ENCODE data around the gene NSDHL. TPM values are rescaled to one million over a fixed set of nuclear protein-coding genes. Genes with fewer than 3 reads are reported as not detected.

Gene NSDHL
- total and polyA plus RNA-seq, 2 experiments from 2014 or later = 11.2 to 25.2 TPM

DNA sequence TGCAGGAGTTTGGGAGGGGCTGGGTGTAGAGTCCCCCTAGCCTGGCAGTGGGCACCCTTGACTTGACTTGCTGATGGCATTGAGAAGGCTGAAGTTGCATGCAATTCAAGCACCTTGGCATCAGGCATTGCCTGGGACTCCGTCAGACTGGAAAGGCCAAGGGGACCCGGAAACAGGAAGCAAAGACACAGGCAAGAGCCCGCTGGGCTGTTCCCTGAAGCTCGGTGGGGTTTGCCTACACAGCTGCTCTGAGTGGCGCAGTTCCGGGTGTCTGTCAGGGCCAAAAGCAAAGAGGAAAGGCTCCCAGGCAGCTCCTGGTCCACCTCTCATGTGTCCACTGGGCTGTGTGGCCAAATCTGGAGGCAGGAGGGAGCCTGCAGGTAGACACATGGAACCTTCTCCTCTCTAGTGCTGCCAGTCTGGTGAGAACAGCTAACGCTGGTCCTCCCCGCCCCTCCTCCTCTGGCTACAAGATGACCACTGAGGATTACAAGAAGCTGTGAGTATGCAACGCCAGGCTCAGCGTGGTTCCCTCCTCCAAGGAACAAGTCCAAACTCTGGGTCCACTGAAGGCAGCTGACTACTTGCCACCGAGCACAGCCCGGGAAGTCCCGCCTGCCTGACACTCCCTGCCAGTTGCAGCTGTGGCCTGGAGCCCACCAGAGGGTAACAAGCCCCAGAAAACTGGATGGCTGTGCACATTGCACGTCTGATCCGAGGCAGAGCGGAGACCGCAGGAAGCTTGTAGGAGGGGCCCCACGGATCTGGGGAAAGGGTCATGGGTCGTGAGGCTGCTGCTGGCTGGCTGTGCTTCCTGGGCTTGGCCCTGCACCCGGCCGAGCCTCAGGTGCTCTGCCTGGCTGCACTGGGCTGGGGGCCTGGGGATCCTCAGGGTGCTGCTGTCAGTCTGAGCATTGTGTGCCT is 87.1 kb downstream of the NSDHL start:
- no peak overlapping the region for H3K27ac ChIP-seq
- no peaks in the 10 kb centered on the region for H3K79me2 ChIP-seq (ENCODE audit: insufficient read depth)
- no peaks in the 10 kb centered on the region for H3F3A ChIP-seq (ENCODE audit: insufficient read depth)
- no peaks in the 10 kb centered on the region for H4K20me1 ChIP-seq (ENCODE audit: insufficient read depth)
- no peak for DNase-seq
- H3K36me3 ChIP-seq (ENCODE audit: low read depth) = no peaks in the 10 kb centered on the region
- no peak overlapping the region for H2AFZ ChIP-seq
- no peaks in the 10 kb centered on the region for H3K27me3 ChIP-seq (replicated peaks; ENCODE audit: insufficient read depth)
- no peak overlapping the region for H3K4me3 ChIP-seq
- no peak overlapping the region for H3K4me2 ChIP-seq (ENCODE audit: unreplicated experiment)
- in situ Hi-C loops (cut with MboI) = no loop called here
- WGBS, 2 experiments (ENCODE audit: low coverage in 1 of 2, low lambda C conversion rate in 2 of 2, missing lambda C conversion rate in 2 of 2) = 74 to 79% methylated on average over 11 to 17 of the region's 21 CpGs
- no peaks in the 10 kb centered on the region for H3K4me1 ChIP-seq (ENCODE audit: insufficient read depth)
- H3K9ac ChIP-seq = no peak overlapping the region
- H3K9me3 ChIP-seq (ENCODE audit: low read depth) = no peaks in the 10 kb centered on the region
- H3K9me2 ChIP-seq (ENCODE audit: insufficient read depth) = no peaks in the 10 kb centered on the region
- TF ChIP-seq EZH2phosphoT487 (IDR thresholded peaks at IDR 0.05; ENCODE audit: insufficient read depth, low read depth) (no peak), EZH2 (IDR thresholded peaks at IDR 0.05; ENCODE audit: insufficient read depth, poor library complexity, severe bottlenecking) (no peak)

DNA sequence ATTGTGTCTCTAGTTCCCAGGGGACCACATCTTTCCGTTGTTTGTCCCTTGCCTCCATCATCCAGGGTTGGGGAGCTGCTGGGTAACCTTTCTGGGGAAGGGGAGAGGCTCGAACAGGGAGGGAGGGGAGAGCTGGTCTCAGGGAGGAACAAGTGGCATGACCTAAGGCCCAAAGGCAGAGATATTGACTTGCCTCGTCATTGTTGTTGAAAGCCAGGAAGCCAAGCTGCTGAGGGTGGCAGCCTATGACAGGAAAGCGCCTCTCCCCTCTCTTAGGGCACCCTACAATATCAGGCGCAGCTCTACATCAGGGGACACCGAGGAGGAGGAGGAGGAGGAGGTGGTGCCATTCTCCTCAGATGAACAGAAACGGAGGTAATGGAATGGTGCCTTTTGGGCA is 87.8 kb downstream of the NSDHL start:
- in situ Hi-C loops (cut with MboI) = no loop called here
- Histone ChIP-seq H3K4me3 (no peak overlapping the region), H4K20me1 (ENCODE audit: insufficient read depth) (no peaks in the 10 kb centered on the region), H3K9ac (no peak overlapping the region), H3K4me2 (ENCODE audit: unreplicated experiment) (no peak overlapping the region), H3K27me3 (replicated peaks; ENCODE audit: insufficient read depth) (no peaks in the 10 kb centered on the region), H3K9me2 (ENCODE audit: insufficient read depth) (no peaks in the 10 kb centered on the region), H3F3A (ENCODE audit: insufficient read depth) (no peaks in the 10 kb centered on the region), H3K79me2 (ENCODE audit: insufficient read depth) (no peaks in the 10 kb centered on the region), H3K9me3 (ENCODE audit: low read depth) (no peaks in the 10 kb centered on the region), H2AFZ (no peak overlapping the region), H3K36me3 (ENCODE audit: low read depth) (no peaks in the 10 kb centered on the region), H3K4me1 (ENCODE audit: insufficient read depth) (no peaks in the 10 kb centered on the region), H3K27ac (no peak overlapping the region)
- TF ChIP-seq EZH2phosphoT487 (IDR thresholded peaks at IDR 0.05; ENCODE audit: insufficient read depth, low read depth) = no peak
- TF ChIP-seq EZH2 (IDR thresholded peaks at IDR 0.05; ENCODE audit: insufficient read depth, poor library complexity, severe bottlenecking) = no peak
- 87 to 100% methylated on average over 1 to 7 of the region's 7 CpGs for WGBS, 2 experiments (ENCODE audit: low coverage in 1 of 2, low lambda C conversion rate in 2 of 2, missing lambda C conversion rate in 2 of 2)
- DNase-seq = no peak

Other genes starting within 250 kb of the NSDHL start
- gene GABRQ, start 193.2 kb upstream of the NSDHL start, total RNA-seq (2014; rRNA removed; shearing (Covaris generic)) = not detected in 2 replicates
- gene GABRQ, start 193.2 kb upstream of the NSDHL start, polyA plus RNA-seq (2016; fragmentation: Nextera tagmentation; extraction: Ambion mirVana) = not detected in 2 replicates
- gene MAGEA3, start 132.3 kb upstream of the NSDHL start, total RNA-seq (2014; rRNA removed; shearing (Covaris generic)) = not detected in 2 replicates
- gene MAGEA3, start 132.3 kb upstream of the NSDHL start, polyA plus RNA-seq (2016; fragmentation: Nextera tagmentation; extraction: Ambion mirVana) = not detected in 2 replicates
- gene CSAG2, start 121.8 kb upstream of the NSDHL start, total RNA-seq (2014; rRNA removed; shearing (Covaris generic)) = not detected in 2 replicates
- gene CSAG2, start 121.8 kb upstream of the NSDHL start, polyA plus RNA-seq (2016; fragmentation: Nextera tagmentation; extraction: Ambion mirVana) = not detected in 2 replicates
- not detected in 2 replicates for gene MAGEA2B, start 116.4 kb upstream of the NSDHL start, total RNA-seq (2014; rRNA removed; shearing (Covaris generic))
- gene MAGEA2B, start 116.4 kb upstream of the NSDHL start, polyA plus RNA-seq (2016; fragmentation: Nextera tagmentation; extraction: Ambion mirVana) = not detected in 2 replicates
- gene CSAG1, start 97.3 kb upstream of the NSDHL start, total RNA-seq (2014; rRNA removed; shearing (Covaris generic)) = not detected in 2 replicates
- 0.24 TPM in 1 of 2 replicates, not detected in the other for gene CSAG1, start 97.3 kb upstream of the NSDHL start, polyA plus RNA-seq (2016; fragmentation: Nextera tagmentation; extraction: Ambion mirVana)
- 0.54 TPM in 1 of 2 replicates, not detected in the other for gene MAGEA12, start 97.3 kb upstream of the NSDHL start, total RNA-seq (2014; rRNA removed; shearing (Covaris generic))
- gene MAGEA12, start 97.3 kb upstream of the NSDHL start, polyA plus RNA-seq (2016; fragmentation: Nextera tagmentation; extraction: Ambion mirVana) = 0.18 and 0.27 TPM in 2 replicates
- gene MAGEA2, start 77.2 kb upstream of the NSDHL start, total RNA-seq (2014; rRNA removed; shearing (Covaris generic)) = not detected in 2 replicates
- gene MAGEA2, start 77.2 kb upstream of the NSDHL start, polyA plus RNA-seq (2016; fragmentation: Nextera tagmentation; extraction: Ambion mirVana) = not detected in 2 replicates
- gene CSAG3, start 71.8 kb upstream of the NSDHL start, total RNA-seq (2014; rRNA removed; shearing (Covaris generic)) = not detected in 2 replicates
- not detected in 2 replicates for gene CSAG3, start 71.8 kb upstream of the NSDHL start, polyA plus RNA-seq (2016; fragmentation: Nextera tagmentation; extraction: Ambion mirVana)
- gene MAGEA6, start 61.4 kb upstream of the NSDHL start, total RNA-seq (2014; rRNA removed; shearing (Covaris generic)) = not detected in 2 replicates
- not detected in 2 replicates for gene MAGEA6, start 61.4 kb upstream of the NSDHL start, polyA plus RNA-seq (2016; fragmentation: Nextera tagmentation; extraction: Ambion mirVana)
- gene CETN2, start 306 bp upstream of the NSDHL start, total RNA-seq (2014; rRNA removed; shearing (Covaris generic)) = 51.7 and 73.7 TPM in 2 replicates
- gene CETN2, start 306 bp upstream of the NSDHL start, polyA plus RNA-seq (2016; fragmentation: Nextera tagmentation; extraction: Ambion mirVana) = 72.0 and 74.5 TPM in 2 replicates
- gene ZNF185, start 67.0 kb downstream of the NSDHL start, total RNA-seq (2014; rRNA removed; shearing (Covaris generic)) = 4.5 and 7.2 TPM in 2 replicates
- gene ZNF185, start 67.0 kb downstream of the NSDHL start, polyA plus RNA-seq (2016; fragmentation: Nextera tagmentation; extraction: Ambion mirVana) = 3.7 and 4.0 TPM in 2 replicates
- gene PNMA5, start 163.1 kb downstream of the NSDHL start, total RNA-seq (2014; rRNA removed; shearing (Covaris generic)) = not detected in 2 replicates
- not detected in 2 replicates for gene PNMA5, start 163.1 kb downstream of the NSDHL start, polyA plus RNA-seq (2016; fragmentation: Nextera tagmentation; extraction: Ambion mirVana)
- not detected in 2 replicates for gene PNMA3, start 225.4 kb downstream of the NSDHL start, total RNA-seq (2014; rRNA removed; shearing (Covaris generic))
- not detected in 2 replicates for gene PNMA3, start 225.4 kb downstream of the NSDHL start, polyA plus RNA-seq (2016; fragmentation: Nextera tagmentation; extraction: Ambion mirVana)
- 0.22 and 1.1 TPM in 2 replicates for gene PNMA6A, start 241.4 kb downstream of the NSDHL start, total RNA-seq (2014; rRNA removed; shearing (Covaris generic))
- 0.19 TPM in 1 of 2 replicates, not detected in the other for gene PNMA6A, start 241.4 kb downstream of the NSDHL start, polyA plus RNA-seq (2016; fragmentation: Nextera tagmentation; extraction: Ambion mirVana)